ENCODE data around the gene UGT2B10. TPM values are rescaled to one million over a fixed set of nuclear protein-coding genes. Genes with fewer than 3 reads are reported as not detected.

The UGT2B10 gene
- total RNA-seq, 1 experiment from 2014 or later: 0.25 TPM

DNA sequence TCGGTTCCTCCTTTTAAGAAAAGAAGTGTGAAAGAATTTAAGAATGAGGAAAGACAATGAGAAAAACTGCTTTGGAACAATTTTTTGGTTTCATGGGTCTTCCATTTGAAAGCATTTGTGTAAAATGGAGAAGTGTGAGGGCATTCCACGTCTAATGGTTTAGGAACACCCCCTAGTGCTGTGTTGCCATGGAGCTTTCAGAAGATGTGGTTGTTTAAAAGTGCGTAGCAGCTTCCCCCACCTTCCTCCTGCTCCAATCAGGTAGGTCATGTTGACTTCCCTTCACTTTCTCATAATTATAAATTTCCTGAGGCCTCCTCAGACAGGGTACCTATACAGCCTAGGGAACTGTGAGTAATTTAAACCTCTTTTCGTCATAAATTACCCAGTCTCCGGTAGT, 50.0 kb downstream of the UGT2B10 start:
- intact Hi-C loops (cut with micrococcal nuclease; ENCODE audit: unreplicated experiment): loop anchor here (2.0 kb wide), 6 partner anchors 41 to 583 kb away; no protein-coding TSS in a partner anchor

DNA sequence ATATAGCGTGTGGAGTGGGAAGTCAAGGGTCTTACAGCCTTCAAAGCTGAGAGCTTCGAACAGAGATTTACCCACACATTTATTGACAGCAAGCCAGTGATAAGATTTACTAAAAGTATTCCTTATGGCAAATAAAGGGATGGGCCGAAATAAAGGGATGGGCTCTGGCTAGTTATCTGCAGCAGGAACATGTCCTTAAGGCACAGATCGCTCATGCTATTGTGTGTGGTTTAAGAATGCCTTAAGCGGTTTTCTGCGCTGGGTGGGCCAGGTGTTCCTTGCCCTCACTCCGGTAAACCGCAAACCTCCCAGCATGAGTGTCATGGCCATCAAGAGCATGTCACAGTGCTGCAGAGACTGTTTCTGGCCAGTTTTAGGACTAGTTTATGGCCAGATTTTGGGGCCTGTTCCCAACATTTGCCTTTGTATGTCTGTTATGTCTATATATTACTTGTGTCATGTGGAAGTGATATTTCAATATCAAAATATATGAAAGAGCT, 53.5 kb downstream of the UGT2B10 start:
- Histone ChIP-seq H3K4me1 (peaks cover 51% of the 10 kb centered on the region), H3K27me3 (replicated peaks; ENCODE audit: control insufficient read depth, insufficient read depth, low read length) (no peaks in the 10 kb centered on the region), H3K36me3 (ENCODE audit: control insufficient read depth, insufficient read depth, low read length) (no peaks in the 10 kb centered on the region), H3K4me3 (ENCODE audit: low read depth, low read length) (no peak overlapping the region), H3K9me3 (peaks cover 31% of the 10 kb centered on the region)
- Mint-ChIP-seq H3K27ac (ENCODE audit: unreplicated experiment) (no peak overlapping the region), H3K4me3 (ENCODE audit: unreplicated experiment) (no peak overlapping the region), H3K27me3 (ENCODE audit: insufficient read depth, unreplicated experiment) (no peaks in the 10 kb centered on the region), H3K36me3 (ENCODE audit: insufficient read depth, unreplicated experiment) (peaks cover 31% of the 10 kb centered on the region), H3K4me1 (ENCODE audit: low read depth, unreplicated experiment) (peaks cover 19% of the 10 kb centered on the region), H3K9me3 (ENCODE audit: unreplicated experiment) (no peaks in the 10 kb centered on the region)
- CTCF ChIA-PET: no interaction called here
- intact Hi-C loops (cut with micrococcal nuclease; ENCODE audit: unreplicated experiment): no loop called here
- TF ChIP-seq, protein P1, sequence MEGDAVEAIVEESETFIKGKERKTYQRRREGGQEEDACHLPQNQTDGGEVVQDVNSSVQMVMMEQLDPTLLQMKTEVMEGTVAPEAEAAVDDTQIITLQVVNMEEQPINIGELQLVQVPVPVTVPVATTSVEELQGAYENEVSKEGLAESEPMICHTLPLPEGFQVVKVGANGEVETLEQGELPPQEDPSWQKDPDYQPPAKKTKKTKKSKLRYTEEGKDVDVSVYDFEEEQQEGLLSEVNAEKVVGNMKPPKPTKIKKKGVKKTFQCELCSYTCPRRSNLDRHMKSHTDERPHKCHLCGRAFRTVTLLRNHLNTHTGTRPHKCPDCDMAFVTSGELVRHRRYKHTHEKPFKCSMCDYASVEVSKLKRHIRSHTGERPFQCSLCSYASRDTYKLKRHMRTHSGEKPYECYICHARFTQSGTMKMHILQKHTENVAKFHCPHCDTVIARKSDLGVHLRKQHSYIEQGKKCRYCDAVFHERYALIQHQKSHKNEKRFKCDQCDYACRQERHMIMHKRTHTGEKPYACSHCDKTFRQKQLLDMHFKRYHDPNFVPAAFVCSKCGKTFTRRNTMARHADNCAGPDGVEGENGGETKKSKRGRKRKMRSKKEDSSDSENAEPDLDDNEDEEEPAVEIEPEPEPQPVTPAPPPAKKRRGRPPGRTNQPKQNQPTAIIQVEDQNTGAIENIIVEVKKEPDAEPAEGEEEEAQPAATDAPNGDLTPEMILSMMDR (IDR thresholded peaks at IDR 0.05; ENCODE audit: insufficient read depth in 1 of 2, low read depth in 1 of 2, low read length in 1 of 2, severe bottlenecking in 1 of 2, unreplicated experiment in 1 of 2): no peak
- no TSS peak for BruUV-seq (replicated peaks)
- POLR2A ChIA-PET: no interaction called here
- no peak for DNase-seq

More for the DNA sequence above, 50.0 kb downstream of the UGT2B10 start:
- TSS peak; percentile 97 for BruUV-seq (replicated peaks)
- Mint-ChIP-seq H3K27ac (ENCODE audit: unreplicated experiment) (peak overlapping the region; percentile 82), H3K9me3 (ENCODE audit: unreplicated experiment) (no peaks in the 10 kb centered on the region), H3K4me3 (ENCODE audit: unreplicated experiment) (peak overlapping the region; percentile 31), H3K4me1 (ENCODE audit: low read depth, unreplicated experiment) (peaks cover 32% of the 10 kb centered on the region), H3K36me3 (ENCODE audit: insufficient read depth, unreplicated experiment) (peaks cover 28% of the 10 kb centered on the region), H3K27me3 (ENCODE audit: insufficient read depth, unreplicated experiment) (no peaks in the 10 kb centered on the region)
- ChIA-PET CTCF (no interaction called here), POLR2A (no interaction called here)
- Histone ChIP-seq H3K4me1 (peaks cover 36% of the 10 kb centered on the region), H3K27me3 (replicated peaks; ENCODE audit: control insufficient read depth, insufficient read depth, low read length) (no peaks in the 10 kb centered on the region), H3K36me3 (ENCODE audit: control insufficient read depth, insufficient read depth, low read length) (no peaks in the 10 kb centered on the region), H3K9me3 (peaks cover 46% of the 10 kb centered on the region), H3K4me3 (ENCODE audit: low read depth, low read length) (no peak overlapping the region)
- TF ChIP-seq, protein P1 (IDR thresholded peaks at IDR 0.05; ENCODE audit: insufficient read depth in 1 of 2, low read depth in 1 of 2, low read length in 1 of 2, severe bottlenecking in 1 of 2, unreplicated experiment in 1 of 2): no peak
- no peak for DNase-seq

DNA sequence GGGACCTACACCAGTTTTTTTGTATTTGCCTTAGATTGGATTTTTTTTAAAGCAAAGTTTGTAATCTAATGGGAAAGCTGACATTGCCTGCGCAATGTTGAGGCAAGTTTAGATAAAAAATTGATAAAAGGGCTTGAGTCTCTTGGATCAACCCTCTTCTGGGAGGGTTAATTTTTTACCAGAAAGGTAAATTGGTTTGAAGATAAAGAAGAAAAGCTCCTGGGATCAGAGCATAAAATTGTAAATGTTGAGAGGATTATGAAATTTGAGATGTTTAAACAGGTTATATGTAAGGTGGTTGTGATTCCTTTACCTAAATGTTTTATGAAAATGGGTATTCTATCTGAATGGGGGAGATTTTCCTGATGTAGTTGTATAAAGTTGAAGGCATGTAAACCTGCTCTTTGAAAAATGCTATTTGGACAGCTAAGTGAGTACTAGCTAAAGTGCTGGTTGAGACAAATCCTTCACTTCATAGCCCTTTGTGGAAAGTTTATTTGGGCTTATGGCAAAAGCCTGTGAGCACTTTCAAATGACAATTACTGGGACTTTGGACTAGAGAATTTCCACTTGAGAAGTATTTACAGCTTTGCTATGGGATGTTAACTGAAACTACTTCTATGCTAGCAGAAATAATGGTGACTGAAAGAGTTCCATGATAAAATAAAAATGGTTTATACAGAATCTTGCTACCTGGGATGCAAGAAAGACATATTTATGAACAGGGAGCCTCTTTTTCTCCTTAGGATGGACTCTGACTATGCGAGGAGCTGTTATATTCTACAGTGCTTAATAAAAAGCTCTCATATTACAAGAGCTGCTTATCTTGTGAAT, 56.2 kb downstream of the UGT2B10 start:
- BruUV-seq (replicated peaks): TSS peak; percentile 82
- no peaks in the 10 kb centered on the region for H3K9me3 Mint-ChIP-seq (ENCODE audit: unreplicated experiment)
- intact Hi-C loops (cut with micrococcal nuclease; ENCODE audit: unreplicated experiment): loop anchor here (1.0 to 10.0 kb wide), 12 partner anchors 8 to 723 kb away; partner anchors contain the start of gene UGT2B7
- no peak overlapping the region for H3K4me3 ChIP-seq (ENCODE audit: low read depth, low read length)
- CTCF ChIA-PET: interaction anchor here (0.5 to 1.6 kb wide), 5 partner anchors 34 to 446 kb away, joined by 3 to 12 read pairs (median 3); no protein-coding TSS in a partner anchor
- TF ChIP-seq, protein P1 (IDR thresholded peaks at IDR 0.05; ENCODE audit: insufficient read depth in 1 of 2, low read depth in 1 of 2, low read length in 1 of 2, severe bottlenecking in 1 of 2, unreplicated experiment in 1 of 2): no peak
- peaks cover 1% of the 10 kb centered on the region; the same call in 1 of the 2 replicates for H3K36me3 ChIP-seq (ENCODE audit: control insufficient read depth, insufficient read depth, low read length)
- H3K9me3 ChIP-seq: peaks cover 24% of the 10 kb centered on the region
- H3K27ac Mint-ChIP-seq (ENCODE audit: unreplicated experiment): peak overlapping the region; percentile 69
- H3K27me3 ChIP-seq (replicated peaks; ENCODE audit: control insufficient read depth, insufficient read depth, low read length): no peaks in the 10 kb centered on the region
- H3K36me3 Mint-ChIP-seq (ENCODE audit: insufficient read depth, unreplicated experiment): peaks cover 14% of the 10 kb centered on the region
- no peaks in the 10 kb centered on the region for H3K4me1 Mint-ChIP-seq (ENCODE audit: low read depth, unreplicated experiment)
- POLR2A ChIA-PET: interaction anchor here (0.5 to 1.1 kb wide), 6 partner anchors 9 to 502 kb away, joined by 3 to 4 read pairs (median 3); no protein-coding TSS in a partner anchor
- H3K4me3 Mint-ChIP-seq (ENCODE audit: unreplicated experiment): peak overlapping the region; percentile 44
- peak in 1 of 2 experiments; percentile 67 for DNase-seq
- H3K27me3 Mint-ChIP-seq (ENCODE audit: insufficient read depth, unreplicated experiment): no peaks in the 10 kb centered on the region
- H3K4me1 ChIP-seq: peaks cover 34% of the 10 kb centered on the region
